ENCODE measurements around the gene FOXD2.

The FOXD2 gene

DNA sequence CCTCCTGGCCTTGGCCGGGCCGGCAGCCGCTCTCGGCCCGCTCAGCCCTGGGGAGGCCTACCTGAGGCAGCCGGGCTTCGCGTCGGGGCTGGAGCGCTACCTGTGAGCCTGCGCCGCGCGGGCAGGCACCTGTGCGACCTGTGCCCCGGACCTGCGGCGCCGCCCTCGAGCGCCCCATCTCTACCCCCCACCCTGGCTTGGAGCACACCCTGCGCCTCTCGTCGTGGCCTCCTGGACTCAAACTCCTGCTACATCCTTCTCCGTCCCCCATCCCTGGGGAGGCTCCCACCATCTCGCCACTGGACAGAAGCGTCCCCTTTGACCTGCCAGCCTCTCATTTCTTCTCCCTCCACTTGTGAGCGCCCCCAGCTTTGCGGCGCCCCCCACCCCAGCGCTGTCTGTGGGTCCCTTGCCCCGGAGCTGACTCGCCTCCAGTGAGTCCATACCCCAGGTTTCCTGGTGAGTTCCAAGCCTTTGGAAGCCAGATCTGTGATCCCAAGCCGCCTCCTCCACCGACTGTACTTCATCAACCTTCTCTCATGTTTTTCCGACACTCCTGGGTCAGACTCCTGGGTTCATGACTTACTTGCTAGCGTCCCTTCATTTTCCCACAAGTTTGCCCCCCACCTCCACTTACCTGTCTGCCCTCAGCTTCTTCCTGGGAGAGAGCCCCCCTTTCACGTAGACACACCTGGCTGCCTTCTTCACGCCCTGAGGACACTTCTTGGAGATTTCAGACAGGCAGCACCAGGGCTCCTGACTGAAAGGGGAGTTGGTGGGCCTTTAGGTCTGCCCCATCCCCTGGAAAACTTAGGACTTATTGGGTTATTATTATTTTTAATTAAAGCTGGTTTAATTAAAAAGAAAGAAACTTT is 20.4 kb upstream of the FOXD2 start:
- TF ChIP-seq, protein P1, sequence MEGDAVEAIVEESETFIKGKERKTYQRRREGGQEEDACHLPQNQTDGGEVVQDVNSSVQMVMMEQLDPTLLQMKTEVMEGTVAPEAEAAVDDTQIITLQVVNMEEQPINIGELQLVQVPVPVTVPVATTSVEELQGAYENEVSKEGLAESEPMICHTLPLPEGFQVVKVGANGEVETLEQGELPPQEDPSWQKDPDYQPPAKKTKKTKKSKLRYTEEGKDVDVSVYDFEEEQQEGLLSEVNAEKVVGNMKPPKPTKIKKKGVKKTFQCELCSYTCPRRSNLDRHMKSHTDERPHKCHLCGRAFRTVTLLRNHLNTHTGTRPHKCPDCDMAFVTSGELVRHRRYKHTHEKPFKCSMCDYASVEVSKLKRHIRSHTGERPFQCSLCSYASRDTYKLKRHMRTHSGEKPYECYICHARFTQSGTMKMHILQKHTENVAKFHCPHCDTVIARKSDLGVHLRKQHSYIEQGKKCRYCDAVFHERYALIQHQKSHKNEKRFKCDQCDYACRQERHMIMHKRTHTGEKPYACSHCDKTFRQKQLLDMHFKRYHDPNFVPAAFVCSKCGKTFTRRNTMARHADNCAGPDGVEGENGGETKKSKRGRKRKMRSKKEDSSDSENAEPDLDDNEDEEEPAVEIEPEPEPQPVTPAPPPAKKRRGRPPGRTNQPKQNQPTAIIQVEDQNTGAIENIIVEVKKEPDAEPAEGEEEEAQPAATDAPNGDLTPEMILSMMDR (conservative IDR thresholded peaks at IDR 0.05): no peak
- no peak overlapping the region for H3K27ac ChIP-seq

DNA sequence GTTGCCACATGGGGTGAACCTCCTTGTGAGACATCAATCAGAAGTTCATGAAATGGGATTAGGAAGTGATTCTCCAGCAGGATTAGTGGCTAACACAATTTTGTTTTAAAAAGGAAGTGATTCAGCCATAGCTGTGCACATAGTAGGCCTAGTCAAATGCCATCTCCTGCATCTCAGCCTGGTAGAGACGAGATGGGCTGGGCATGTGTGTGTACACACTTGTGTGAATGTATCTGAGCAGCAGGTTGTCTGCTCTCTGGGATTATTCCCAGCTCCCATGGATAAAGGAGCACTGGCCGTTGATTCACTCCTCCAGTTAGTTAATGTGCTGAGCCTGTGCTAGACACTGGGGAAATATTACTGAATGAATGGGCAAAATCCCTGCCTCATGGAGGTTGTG is 19.7 kb upstream of the FOXD2 start:
- TF ChIP-seq, protein P1 (conservative IDR thresholded peaks at IDR 0.05): no peak
- no peak overlapping the region for H3K27ac ChIP-seq

DNA sequence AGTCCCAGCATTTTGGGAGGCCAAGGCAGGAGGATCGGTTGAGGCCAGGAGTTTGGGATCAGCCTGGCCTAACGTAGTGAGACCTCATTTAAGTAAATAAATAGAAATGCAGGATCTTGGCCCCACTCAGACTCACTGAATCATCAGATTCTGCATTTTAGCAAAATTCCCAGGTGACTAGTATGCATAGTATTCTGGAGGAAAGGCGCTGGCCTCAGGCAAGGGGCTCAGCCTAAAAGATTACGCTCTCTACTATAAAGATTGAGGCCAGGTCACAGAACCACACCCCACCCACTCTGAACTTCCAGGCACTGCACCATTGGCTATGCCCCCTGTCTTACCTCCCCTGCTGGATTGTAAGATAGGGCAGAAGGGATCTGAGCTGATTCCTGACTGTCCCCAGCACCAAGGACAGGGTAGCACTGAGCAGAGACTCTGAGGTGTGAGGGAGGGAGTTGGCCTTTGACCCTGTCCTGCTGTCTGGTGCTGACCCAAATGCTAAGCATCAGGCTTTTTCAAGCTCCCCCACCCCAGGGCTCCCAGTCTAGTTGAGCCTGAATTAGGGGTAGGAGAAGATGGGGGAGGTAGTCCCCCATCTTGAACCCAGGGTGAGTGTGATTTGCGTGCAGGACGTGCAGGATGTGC is 19.0 kb upstream of the FOXD2 start:
- TF ChIP-seq, protein P1 (conservative IDR thresholded peaks at IDR 0.05): no peak
- no peak overlapping the region for H3K27ac ChIP-seq

DNA sequence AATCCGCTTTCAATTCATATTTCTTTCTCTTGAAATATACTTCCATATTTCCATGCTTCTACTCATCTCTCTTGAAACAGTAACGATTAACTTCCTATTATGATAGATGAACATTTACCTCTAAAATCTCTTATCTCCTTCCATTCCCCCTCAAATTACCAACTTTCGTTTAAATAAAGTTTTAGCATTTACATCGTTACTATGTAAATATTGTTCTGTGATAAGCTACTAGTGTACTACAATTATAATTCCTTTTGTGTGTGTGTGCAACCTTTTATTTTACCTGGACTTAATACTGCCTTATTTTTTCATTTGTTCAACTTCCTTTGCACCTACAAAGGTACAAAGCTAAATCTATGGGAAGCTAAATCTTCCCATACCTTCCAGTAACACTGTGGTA is 17.3 kb upstream of the FOXD2 start:
- TF ChIP-seq, protein P1 (conservative IDR thresholded peaks at IDR 0.05): no peak
- no peak overlapping the region for H3K27ac ChIP-seq

DNA sequence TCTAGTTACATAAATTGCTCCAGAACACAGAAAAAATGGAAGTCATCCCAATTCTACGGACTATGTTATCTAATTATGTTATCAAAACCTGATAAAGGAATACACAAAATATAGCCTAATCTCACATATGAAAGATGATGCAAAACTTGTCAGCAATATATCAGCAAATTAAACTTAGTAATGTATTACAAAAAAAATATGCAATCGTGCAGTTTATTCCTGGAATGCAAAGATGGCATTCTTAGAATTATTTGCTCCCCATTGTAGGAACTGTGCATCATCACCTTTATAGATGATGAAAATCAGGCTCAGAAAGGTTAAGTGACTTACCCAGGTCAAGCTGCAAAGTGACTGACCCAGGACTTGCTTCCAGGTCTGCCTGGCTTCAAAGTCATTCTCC is 14.0 kb upstream of the FOXD2 start:
- TF ChIP-seq, protein P1 (conservative IDR thresholded peaks at IDR 0.05): no peak
- H3K27ac ChIP-seq: no peak overlapping the region

DNA sequence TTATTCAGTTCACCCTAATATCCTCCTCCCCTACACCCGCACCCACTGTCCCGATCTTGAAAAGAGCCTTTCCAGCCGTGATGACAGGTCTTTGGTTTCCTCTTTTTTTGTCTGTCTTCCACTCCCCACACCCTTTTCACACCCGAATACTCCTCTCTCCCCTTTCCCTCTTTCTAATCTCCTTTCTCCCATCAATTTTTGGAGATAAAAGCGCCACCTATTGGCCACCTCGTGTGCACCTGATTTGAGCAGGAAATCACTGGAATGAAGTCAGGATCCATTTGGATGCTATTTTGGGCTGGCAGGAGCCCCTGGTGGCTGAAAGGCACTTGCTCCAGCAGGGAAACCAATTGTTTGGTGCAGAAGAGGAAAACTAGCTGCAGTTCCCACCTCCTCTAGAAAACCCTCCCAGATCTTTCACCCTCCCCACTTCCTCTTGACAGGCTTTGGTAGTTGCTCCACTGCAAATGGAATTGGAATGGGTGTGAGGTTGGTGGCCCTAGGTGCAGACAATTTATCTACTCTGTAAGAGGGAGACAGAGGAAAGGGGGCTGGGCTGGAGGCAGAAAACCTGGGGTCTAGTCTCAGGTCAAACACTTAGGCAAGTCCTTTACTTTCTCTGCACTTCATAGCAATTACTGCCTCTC is 13.4 kb upstream of the FOXD2 start:
- TF ChIP-seq, protein P1 (conservative IDR thresholded peaks at IDR 0.05): peak; percentile 95
- no peak overlapping the region for H3K27ac ChIP-seq

DNA sequence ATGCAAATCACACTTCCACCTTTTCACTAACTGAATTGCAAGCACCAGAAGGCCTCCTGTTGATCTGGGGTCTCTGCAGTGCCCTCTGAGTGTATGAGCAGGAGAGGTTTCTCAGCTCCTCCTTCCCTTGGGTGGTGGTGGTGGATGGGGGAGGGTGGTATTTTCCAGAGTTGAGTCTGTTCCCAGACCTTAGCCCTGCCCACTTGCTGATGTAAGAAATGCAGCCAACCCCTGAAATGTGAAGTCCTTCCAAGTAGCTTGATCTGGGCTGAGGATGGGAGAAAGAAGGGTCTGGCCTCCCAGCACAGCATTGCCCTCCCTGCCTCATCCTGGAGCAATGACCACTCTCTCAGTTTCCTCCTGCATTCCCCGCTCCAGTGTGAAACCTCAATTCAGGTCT is 6.3 kb upstream of the FOXD2 start:
- no peak overlapping the region for H3K27ac ChIP-seq
- TF ChIP-seq, protein P1 (conservative IDR thresholded peaks at IDR 0.05): no peak
